Peyer's patch (tissue), 4 donors: ENCODE measurements around the gene PAPSS2.

Source experiments
- CTCF ChIP-seq, 6 experiments: fragments of 450-650 bp in 4 of 6; fragments of 200-600 bp in 2 of 6; sonication (generic) in 1 of 6; IDR thresholded peaks; one replicate each; pipeline ENCODE4 v1.5.1; 2017 to 2019; ENCODE audit warnings: antibody characterized with exemption in 6 of 6, mild to moderate bottlenecking in 3 of 6, moderate library complexity in 1 of 6
- POLR2A ChIP-seq, 2 donors: fragments of 450-650 bp; IDR thresholded peaks; one replicate each; pipeline ENCODE4 v1.5.1; 2017; ENCODE audit warnings: antibody characterized with exemption in 2 of 2, mild to moderate bottlenecking in 2 of 2, moderate library complexity in 2 of 2

GRCh38 chr10:87642486-87642885 lies 17.2 kb upstream of the PAPSS2 start:
- TF ChIP-seq CTCF (IDR thresholded peaks at IDR 0.05) (no peak), POLR2A (IDR thresholded peaks at IDR 0.05) (no peak)
